NCI-H2029 treated with DMSO at 0.1 percent for 48 hours (cell line): ENCODE results near the gene FTCDNL1.

Source experiments
- DNase-seq: peaks from one replicate; lab custom pipeline; 2025; lab: John Stamatoyannopoulos, UW

The FTCDNL1 gene

GRCh38 chr2:199742884-199743283, 108.1 kb downstream of the FTCDNL1 start:
- no peak for DNase-seq

GRCh38 chr2:199740111-199740428, 110.9 kb downstream of the FTCDNL1 start:
- DNase-seq: no peak

GRCh38 chr2:199739413-199740110, 111.4 kb downstream of the FTCDNL1 start:
- DNase-seq: peak; percentile 12

- no peak for DNase-seq
These were observed 112.1 kb downstream of the FTCDNL1 start for GRCh38 chr2:199738727-199739412.

- DNase-seq: no peak
These were observed 116.3 kb downstream of the FTCDNL1 start for GRCh38 chr2:199734651-199735050.

GRCh38 chr2:199734011-199734410, 117.0 kb downstream of the FTCDNL1 start:
- no peak for DNase-seq

GRCh38 chr2:199727801-199728200, 123.2 kb downstream of the FTCDNL1 start:
- DNase-seq: no peak

- no peak for DNase-seq
These were observed 123.7 kb downstream of the FTCDNL1 start for GRCh38 chr2:199727306-199727705.

DNA sequence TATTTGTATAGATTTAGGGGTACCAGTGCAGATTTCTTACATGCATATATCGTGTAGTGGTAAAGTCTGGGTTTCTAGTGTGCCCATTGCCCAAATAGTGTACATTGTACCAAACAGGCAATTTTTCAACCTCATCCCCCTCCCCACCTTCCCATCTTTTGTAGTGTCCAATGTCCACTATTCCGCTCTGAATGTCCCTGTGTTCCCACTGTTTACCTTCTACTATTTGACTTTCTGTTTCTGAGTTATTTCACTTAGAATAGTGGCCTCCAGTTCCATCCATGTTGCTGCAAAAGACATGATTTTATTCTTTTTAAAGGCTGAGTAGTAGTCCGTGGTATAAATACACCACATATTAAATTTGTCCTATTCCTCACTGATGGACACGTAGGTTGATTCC, 132.9 kb downstream of the FTCDNL1 start:
- DNase-seq: no peak

- no peak for DNase-seq
These were observed 133.4 kb downstream of the FTCDNL1 start for GRCh38 chr2:199717587-199717907.

DNA sequence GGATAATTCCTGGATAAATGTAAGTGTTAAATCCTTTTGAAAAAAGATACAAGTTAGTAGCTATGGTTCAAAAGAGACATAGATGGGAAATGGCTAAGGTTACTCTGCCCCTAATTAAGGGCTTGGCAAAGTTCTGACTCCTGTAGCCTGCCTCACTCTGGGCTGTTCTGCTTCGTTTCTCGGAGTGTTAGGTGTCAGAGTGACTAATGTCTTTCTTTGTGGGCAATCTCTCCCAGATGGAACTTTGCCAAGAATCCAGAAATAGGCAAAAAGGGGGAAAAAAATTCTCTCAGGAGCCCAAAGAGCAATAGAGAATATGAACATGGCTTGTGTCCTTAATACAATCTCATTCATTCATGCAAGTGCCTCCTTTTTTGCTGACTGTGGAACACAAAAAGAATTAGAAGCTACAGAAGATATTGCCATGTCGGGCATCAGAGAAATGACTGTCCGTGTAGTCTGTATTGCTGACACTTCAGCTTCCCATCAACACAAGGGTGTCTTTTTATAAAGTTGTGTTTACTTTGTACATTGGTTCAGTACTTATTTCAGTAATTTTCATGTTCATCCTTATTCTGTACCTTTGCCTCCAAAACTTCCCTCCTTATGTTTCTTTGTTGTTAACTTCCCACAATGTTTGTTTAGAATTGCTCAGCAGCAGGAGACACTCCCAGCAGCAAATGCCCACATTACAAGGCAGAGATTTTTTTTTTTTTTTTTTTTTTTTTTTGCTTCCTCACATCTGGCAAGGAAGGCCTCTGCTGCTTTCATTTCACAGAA, 134.0 kb downstream of the FTCDNL1 start:
- no peak for DNase-seq

- no peak for DNase-seq
These were observed 137.2 kb downstream of the FTCDNL1 start for GRCh38 chr2:199713746-199714145.

GRCh38 chr2:199710551-199710950, 140.4 kb downstream of the FTCDNL1 start:
- DNase-seq: no peak
